Gastrocnemius medialis (tissue), 4 donors: Measurements from ENCODE around the gene CCP110. TPM values are rescaled to one million over a fixed set of nuclear protein-coding genes. Genes with fewer than 3 reads are reported as not detected.

ENCODE experiments used
- ATAC-seq, 2 donors: fragments of 150-250 bp; one replicate each; pipeline ENCODE4 v1.9.1; 2016
- DNase-seq, 2 donors: peaks; one replicate each; pipeline ENCODE4 v3.0.0-alpha.2; 2019
- H3K27ac ChIP-seq, 4 donors: fragments of 200-600 bp; sonication (generic); 1 replicate in 1 of 4; 2 replicates in 3 of 4; pipeline ENCODE4 v1.5.1; 2016 to 2018; ENCODE audit warnings: mild to moderate bottlenecking in 2 of 4, moderate library complexity in 1 of 4
- H3K27me3 ChIP-seq, 3 donors: fragments of 200-600 bp; sonication (generic) in 2 of 3; 1 replicate in 1 of 3; 2 replicates in 2 of 3; pipeline versions ENCODE4 v1.5.1 to v1.6.0; 2016 to 2019; ENCODE audit warnings: mild to moderate bottlenecking in 1 of 3, moderate library complexity in 1 of 3
- H3K36me3 ChIP-seq, 2 donors: fragments of 200-600 bp; sonication (generic) in 1 of 2; one replicate each; pipeline ENCODE4 v1.5.1; 2017 to 2018
- H3K4me1 ChIP-seq, 2 donors: fragments of 200-600 bp; sonication (generic) in 1 of 2; one replicate each; pipeline ENCODE4 v1.5.1; 2016 to 2017; ENCODE audit warnings: mild to moderate bottlenecking in 2 of 2
- H3K4me3 ChIP-seq, 4 donors: fragments of 200-600 bp; sonication (generic) in 3 of 4; 1 replicate in 1 of 4; 2 replicates in 3 of 4; pipeline ENCODE4 v1.5.1; 2016 to 2019; ENCODE audit warnings: mild to moderate bottlenecking in 2 of 4
- H3K9me3 ChIP-seq, 3 donors: fragments of 200-600 bp; sonication (generic) in 2 of 3; 1 replicate in 1 of 3; 2 replicates in 2 of 3; pipeline ENCODE4 v1.5.1; 2016 to 2019
- CTCF ChIP-seq, 5 experiments: fragments of 450-650 bp in 3 of 5; fragments of 200-600 bp in 2 of 5; sonication (generic) in 2 of 5; IDR thresholded peaks in 4 of 5; conservative IDR thresholded peaks in 1 of 5; 1 replicate in 4 of 5; 2 replicates in 1 of 5; pipeline ENCODE4 v1.5.1; 2016 to 2019; ENCODE audit warnings: antibody characterized with exemption in 5 of 5, mild to moderate bottlenecking in 3 of 5, moderate library complexity in 3 of 5
- POLR2A ChIP-seq, 2 donors: fragments of 450-650 bp; IDR thresholded peaks; one replicate each; pipeline ENCODE4 v1.6.1; 2017; ENCODE audit warnings: antibody characterized with exemption in 2 of 2, mild to moderate bottlenecking in 2 of 2, moderate library complexity in 2 of 2
- in situ Hi-C, 4 donors: fragments of 200-750 bp; cut with MboI; loops; one replicate each; pipeline versions ENCODE4 v1.15.0 to v1.8.0; 2017; ENCODE audit warnings: low sequenced_read_pairs in 4 of 4
- intact Hi-C: fragments of 100-400 bp; cut with DNase I; formaldehyde crosslinking; loops from one replicate; pipeline ENCODE4 v1.15.1; 2023; ENCODE audit warnings: low total_unique reads
- total RNA-seq, 4 donors: library from RNA; depleted of rRNA; stranded (reverse); fragments of >200 nt; gene quantifications; one replicate each; pipeline versions ENCODE4 v1.1.0 to v1.2.3, GENCODE V29; 2016

The CCP110 gene
- total RNA-seq, 4 donors from 2014 or later = 6.8 to 8.8 (median 7.0) TPM

- in situ Hi-C loops = no loop called here
- intact Hi-C loops = no loop called here
These were observed 3.4 kb downstream of the CCP110 start for GRCh38 chr16:19527161-19527560.

GRCh38 chr16:19528666-19529065, 4.9 kb downstream of the CCP110 start:
- Histone ChIP-seq H3K4me1 (peaks cover 9 to 12% of the 10 kb centered on the region in 2 donors), H3K27ac (no peak overlapping the region), H3K27me3 (no peaks in the 10 kb centered on the region), H3K36me3 (peaks cover 2 to 28% of the 10 kb centered on the region in 2 donors), H3K4me3 (no peak overlapping the region), H3K9me3 (no peaks in the 10 kb centered on the region)
- DNase-seq = no peak
- in situ Hi-C loops = no loop called here
- TF ChIP-seq POLR2A (IDR thresholded peaks at IDR 0.05) (no peak), CTCF (IDR thresholded peaks at IDR 0.05 in 4 of 5, conservative IDR thresholded peaks at IDR 0.05 in 1 of 5) (no peak)
- ATAC-seq = no peak
- intact Hi-C loops = no loop called here

More at GRCh38 chr16:19527161-19527560, 3.4 kb downstream of the CCP110 start:
- DNase-seq (no peak), ATAC-seq (no peak)
- Histone ChIP-seq H3K4me3 (no peak overlapping the region), H3K4me1 (peaks cover 13 to 15% of the 10 kb centered on the region in 2 donors), H3K9me3 (no peaks in the 10 kb centered on the region), H3K36me3 (peaks cover 2 to 18% of the 10 kb centered on the region in 2 donors), H3K27me3 (no peaks in the 10 kb centered on the region), H3K27ac (no peak overlapping the region)
- TF ChIP-seq CTCF (IDR thresholded peaks at IDR 0.05 in 4 of 5, conservative IDR thresholded peaks at IDR 0.05 in 1 of 5) (no peak), POLR2A (IDR thresholded peaks at IDR 0.05) (no peak)

GRCh38 chr16:19532601-19533000, 8.9 kb downstream of the CCP110 start:
- in situ Hi-C loops (no loop called here), intact Hi-C loops (no loop called here)
- Histone ChIP-seq H3K4me1 (no peaks in the 10 kb centered on the region), H3K36me3 (peaks cover 2 to 32% of the 10 kb centered on the region in 2 donors), H3K4me3 (no peak overlapping the region), H3K27me3 (no peaks in the 10 kb centered on the region), H3K9me3 (no peaks in the 10 kb centered on the region), H3K27ac (no peak overlapping the region)
- DNase-seq (no peak), ATAC-seq (no peak)
- TF ChIP-seq CTCF (IDR thresholded peaks at IDR 0.05 in 4 of 5, conservative IDR thresholded peaks at IDR 0.05 in 1 of 5) (no peak), POLR2A (IDR thresholded peaks at IDR 0.05) (no peak)

- Histone ChIP-seq H3K9me3 (no peaks in the 10 kb centered on the region), H3K27me3 (no peaks in the 10 kb centered on the region), H3K4me3 (no peak overlapping the region), H3K36me3 (peaks cover 4 to 45% of the 10 kb centered on the region in 2 donors), H3K27ac (no peak overlapping the region), H3K4me1 (no peaks in the 10 kb centered on the region)
- ATAC-seq = no peak
- in situ Hi-C loops = no loop called here
- no peak for TF ChIP-seq POLR2A (IDR thresholded peaks at IDR 0.05)
- TF ChIP-seq CTCF (IDR thresholded peaks at IDR 0.05 in 4 of 5, conservative IDR thresholded peaks at IDR 0.05 in 1 of 5) = no peak
- intact Hi-C loops = no loop called here
- no peak for DNase-seq
These were observed 16.7 kb downstream of the CCP110 start for GRCh38 chr16:19540241-19540970.
